Uterus (tissue), 2 donors: Measurements from ENCODE around the gene ZNF750.

Experiments
- POLR2A ChIP-seq, 2 donors: fragments of 450-650 bp; IDR thresholded peaks; one replicate each; pipeline ENCODE4 v1.6.1; 2016; ENCODE audit warnings: antibody characterized with exemption in 2 of 2, mild to moderate bottlenecking in 1 of 2, moderate library complexity in 1 of 2
- TF ChIP-seq, protein P1 (sequence below), 4 experiments: fragments of 200-600 bp in 2 of 4; fragments of 450-650 bp in 2 of 4; sonication (generic) in 2 of 4; IDR thresholded peaks; one replicate each; pipeline ENCODE4 v1.5.1; 2016 to 2019; ENCODE audit warnings: antibody characterized with exemption in 4 of 4, mild to moderate bottlenecking in 2 of 4, moderate library complexity in 1 of 4

DNA sequence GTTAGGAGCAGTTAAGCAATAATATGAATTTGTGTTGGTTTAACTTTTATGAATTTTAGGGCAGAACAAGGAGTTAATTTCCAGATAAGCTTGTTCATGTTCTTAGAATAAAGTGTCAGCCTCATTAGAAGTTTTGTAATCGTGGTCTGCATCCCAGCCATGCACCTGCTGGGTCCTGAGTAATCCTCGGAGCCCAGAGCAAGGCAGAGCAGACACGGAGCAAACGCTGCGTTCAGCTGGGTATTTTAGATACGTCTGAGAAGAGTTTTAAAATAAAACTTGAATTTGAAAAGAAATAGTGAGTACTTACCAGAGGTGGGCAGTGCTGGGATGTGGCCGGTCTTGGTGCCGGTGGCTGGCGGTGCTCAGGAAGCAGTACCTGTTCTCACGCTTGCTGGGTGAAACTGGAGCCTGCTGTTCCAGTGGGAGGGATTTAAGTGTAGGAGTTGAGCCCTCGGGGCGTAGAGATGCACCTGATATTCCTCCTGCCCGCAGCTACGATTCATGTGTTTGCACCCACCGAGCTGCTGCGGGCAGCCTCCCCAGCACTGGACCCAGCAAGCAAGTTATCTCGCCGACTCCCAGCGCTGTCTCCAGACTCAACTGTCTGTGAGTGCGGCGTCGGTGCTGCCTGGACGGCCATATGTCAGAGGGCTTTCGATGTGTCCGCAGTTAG lies at the start of gene ZNF750:
- TF ChIP-seq, protein P1, sequence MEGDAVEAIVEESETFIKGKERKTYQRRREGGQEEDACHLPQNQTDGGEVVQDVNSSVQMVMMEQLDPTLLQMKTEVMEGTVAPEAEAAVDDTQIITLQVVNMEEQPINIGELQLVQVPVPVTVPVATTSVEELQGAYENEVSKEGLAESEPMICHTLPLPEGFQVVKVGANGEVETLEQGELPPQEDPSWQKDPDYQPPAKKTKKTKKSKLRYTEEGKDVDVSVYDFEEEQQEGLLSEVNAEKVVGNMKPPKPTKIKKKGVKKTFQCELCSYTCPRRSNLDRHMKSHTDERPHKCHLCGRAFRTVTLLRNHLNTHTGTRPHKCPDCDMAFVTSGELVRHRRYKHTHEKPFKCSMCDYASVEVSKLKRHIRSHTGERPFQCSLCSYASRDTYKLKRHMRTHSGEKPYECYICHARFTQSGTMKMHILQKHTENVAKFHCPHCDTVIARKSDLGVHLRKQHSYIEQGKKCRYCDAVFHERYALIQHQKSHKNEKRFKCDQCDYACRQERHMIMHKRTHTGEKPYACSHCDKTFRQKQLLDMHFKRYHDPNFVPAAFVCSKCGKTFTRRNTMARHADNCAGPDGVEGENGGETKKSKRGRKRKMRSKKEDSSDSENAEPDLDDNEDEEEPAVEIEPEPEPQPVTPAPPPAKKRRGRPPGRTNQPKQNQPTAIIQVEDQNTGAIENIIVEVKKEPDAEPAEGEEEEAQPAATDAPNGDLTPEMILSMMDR (IDR thresholded peaks at IDR 0.05), result no peak
- no peak for TF ChIP-seq POLR2A (IDR thresholded peaks at IDR 0.05)
